B cell (primary cell): ENCODE data around the gene MGARP.

Experiments
- EZH2 ChIP-seq: IDR thresholded peaks from 2 replicates; pipeline ENCODE4 v1.6.1; 2012; ENCODE audit warnings: borderline replicate concordance, low read depth, mild to moderate bottlenecking, moderate library complexity, low read length; ENCODE audit not compliant: insufficient read depth, poor library complexity, severe bottlenecking
- TF ChIP-seq, protein P1 (sequence below): fragments of 200-600 bp; IDR thresholded peaks from one replicate; pipeline ENCODE4 v1.8.0; 2022; ENCODE audit warnings: antibody characterized with exemption, mild to moderate bottlenecking

DNA sequence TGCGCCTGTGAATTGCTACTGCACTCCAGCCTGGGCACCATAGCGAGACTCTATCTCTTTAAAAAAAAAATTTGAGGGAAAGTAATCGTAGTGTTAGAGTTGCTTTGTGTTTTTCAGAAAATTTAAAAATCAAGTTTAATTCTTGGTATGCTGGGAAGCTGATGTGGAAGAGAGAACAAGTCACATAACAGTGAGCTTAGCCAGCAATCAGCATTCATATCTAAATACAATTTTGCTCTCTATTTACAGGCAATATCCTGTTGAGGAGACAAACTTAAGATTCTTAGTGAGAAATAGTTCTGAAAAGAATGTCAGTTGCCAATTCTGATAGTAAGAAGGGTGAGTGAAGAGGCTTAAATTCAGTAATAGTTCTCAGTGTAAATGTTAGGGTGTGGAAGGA, 31.9 kb upstream of the MGARP start:
- TF ChIP-seq, protein P1, sequence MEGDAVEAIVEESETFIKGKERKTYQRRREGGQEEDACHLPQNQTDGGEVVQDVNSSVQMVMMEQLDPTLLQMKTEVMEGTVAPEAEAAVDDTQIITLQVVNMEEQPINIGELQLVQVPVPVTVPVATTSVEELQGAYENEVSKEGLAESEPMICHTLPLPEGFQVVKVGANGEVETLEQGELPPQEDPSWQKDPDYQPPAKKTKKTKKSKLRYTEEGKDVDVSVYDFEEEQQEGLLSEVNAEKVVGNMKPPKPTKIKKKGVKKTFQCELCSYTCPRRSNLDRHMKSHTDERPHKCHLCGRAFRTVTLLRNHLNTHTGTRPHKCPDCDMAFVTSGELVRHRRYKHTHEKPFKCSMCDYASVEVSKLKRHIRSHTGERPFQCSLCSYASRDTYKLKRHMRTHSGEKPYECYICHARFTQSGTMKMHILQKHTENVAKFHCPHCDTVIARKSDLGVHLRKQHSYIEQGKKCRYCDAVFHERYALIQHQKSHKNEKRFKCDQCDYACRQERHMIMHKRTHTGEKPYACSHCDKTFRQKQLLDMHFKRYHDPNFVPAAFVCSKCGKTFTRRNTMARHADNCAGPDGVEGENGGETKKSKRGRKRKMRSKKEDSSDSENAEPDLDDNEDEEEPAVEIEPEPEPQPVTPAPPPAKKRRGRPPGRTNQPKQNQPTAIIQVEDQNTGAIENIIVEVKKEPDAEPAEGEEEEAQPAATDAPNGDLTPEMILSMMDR = no peak
- TF ChIP-seq EZH2 = no peak
